Body of pancreas (tissue), 4 donors: ENCODE data around the gene AGTRAP. TPM values are rescaled to one million over a fixed set of nuclear protein-coding genes. Genes with fewer than 3 reads are reported as not detected.

Source experiments
- ATAC-seq: fragments of 150-250 bp; one replicate; pipeline ENCODE4 v1.9.1; 2016
- DNase-seq, 4 donors: peaks; one replicate each; pipeline ENCODE4 v3.0.0-alpha.2; 2019
- H3K27ac ChIP-seq, 4 donors: fragments of 200-600 bp; sonication (generic); 1 replicate in 3 of 4; 2 replicates in 1 of 4; pipeline versions ENCODE4 v1.5.1 to v1.6.1; 2016 to 2019; ENCODE audit warnings: mild to moderate bottlenecking in 1 of 4, mixed read lengths in 1 of 4, moderate library complexity in 1 of 4
- H3K27me3 ChIP-seq, 2 donors: fragments of 200-600 bp; sonication (generic); one replicate each; pipeline ENCODE4 v1.6.0; 2016; ENCODE audit warnings: mild to moderate bottlenecking in 1 of 2
- H3K36me3 ChIP-seq, 2 donors: fragments of 200-600 bp; sonication (generic); replicated peaks in 1 of 2; 2 replicates each; pipeline ENCODE4 v1.5.1; 2016; ENCODE audit warnings: low read depth in 2 of 2; ENCODE audit not compliant: insufficient read depth in 1 of 2
- H3K4me1 ChIP-seq: fragments of 200-600 bp; sonication (generic); one replicate; pipeline ENCODE4 v1.6.0; 2016
- H3K4me3 ChIP-seq, 2 donors: fragments of 200-600 bp; sonication (generic); 1 replicate in 1 of 2; 2 replicates in 1 of 2; pipeline ENCODE4 v1.5.1; 2016 to 2019
- H3K9me3 ChIP-seq, 3 donors: fragments of 200-600 bp; sonication (generic); 1 replicate in 2 of 3; 2 replicates in 1 of 3; pipeline ENCODE4 v1.5.1; 2016
- POLR2A ChIP-seq, 3 donors: fragments of 450-650 bp; IDR thresholded peaks; one replicate each; pipeline ENCODE4 v1.6.1; 2016; ENCODE audit warnings: antibody characterized with exemption in 3 of 3, mild to moderate bottlenecking in 2 of 3
- WGBS, 2 donors: methylation state at CpG; one replicate each; pipeline ENCODE4 v1.1.5; 2017; 5-methylcytosine and 5-hydroxymethylcytosine counted together
- intact Hi-C: fragments of 100-400 bp; cut with DNase I; formaldehyde crosslinking; loops from one replicate; pipeline ENCODE4 v1.15.1; 2023
- total RNA-seq, 2 donors: library from RNA; depleted of rRNA; stranded (reverse); fragments of >200 nt; gene quantifications; one replicate each; pipeline ENCODE4 v1.1.0, GENCODE V29; 2016
- TF ChIP-seq, protein P1 (sequence below), 7 experiments: fragments of 450-650 bp in 4 of 7; fragments of 200-600 bp in 3 of 7; sonication (generic) in 3 of 7; IDR thresholded peaks; one replicate each; pipeline ENCODE4 v1.5.1; 2016 to 2019; ENCODE audit warnings: antibody characterized with exemption in 7 of 7

AGTRAP gene
- total RNA-seq, 2 donors from 2014 or later: 16.8 to 24.6 TPM

- no peak for ATAC-seq
- DNase-seq: no peak
- no peaks in the 10 kb centered on the region for H3K9me3 ChIP-seq
- 37 to 64% methylated on average over 4 to 8 of the region's 8 CpGs for WGBS, 2 donors
- TF ChIP-seq, protein P1, sequence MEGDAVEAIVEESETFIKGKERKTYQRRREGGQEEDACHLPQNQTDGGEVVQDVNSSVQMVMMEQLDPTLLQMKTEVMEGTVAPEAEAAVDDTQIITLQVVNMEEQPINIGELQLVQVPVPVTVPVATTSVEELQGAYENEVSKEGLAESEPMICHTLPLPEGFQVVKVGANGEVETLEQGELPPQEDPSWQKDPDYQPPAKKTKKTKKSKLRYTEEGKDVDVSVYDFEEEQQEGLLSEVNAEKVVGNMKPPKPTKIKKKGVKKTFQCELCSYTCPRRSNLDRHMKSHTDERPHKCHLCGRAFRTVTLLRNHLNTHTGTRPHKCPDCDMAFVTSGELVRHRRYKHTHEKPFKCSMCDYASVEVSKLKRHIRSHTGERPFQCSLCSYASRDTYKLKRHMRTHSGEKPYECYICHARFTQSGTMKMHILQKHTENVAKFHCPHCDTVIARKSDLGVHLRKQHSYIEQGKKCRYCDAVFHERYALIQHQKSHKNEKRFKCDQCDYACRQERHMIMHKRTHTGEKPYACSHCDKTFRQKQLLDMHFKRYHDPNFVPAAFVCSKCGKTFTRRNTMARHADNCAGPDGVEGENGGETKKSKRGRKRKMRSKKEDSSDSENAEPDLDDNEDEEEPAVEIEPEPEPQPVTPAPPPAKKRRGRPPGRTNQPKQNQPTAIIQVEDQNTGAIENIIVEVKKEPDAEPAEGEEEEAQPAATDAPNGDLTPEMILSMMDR (IDR thresholded peaks at IDR 0.05): no peak
- no peak for TF ChIP-seq POLR2A (IDR thresholded peaks at IDR 0.05)
- H3K36me3 ChIP-seq: no peaks in the 10 kb centered on the region
- H3K27me3 ChIP-seq: peaks cover 0 to 6% of the 10 kb centered on the region in 2 donors
- H3K27ac ChIP-seq: no peak overlapping the region
- no peaks in the 10 kb centered on the region for H3K4me1 ChIP-seq
- no peak overlapping the region for H3K4me3 ChIP-seq
- intact Hi-C loops: no loop called here
Observed at GRCh38 chr1:11697188-11697892, 38.6 kb upstream of the AGTRAP start.

DNA sequence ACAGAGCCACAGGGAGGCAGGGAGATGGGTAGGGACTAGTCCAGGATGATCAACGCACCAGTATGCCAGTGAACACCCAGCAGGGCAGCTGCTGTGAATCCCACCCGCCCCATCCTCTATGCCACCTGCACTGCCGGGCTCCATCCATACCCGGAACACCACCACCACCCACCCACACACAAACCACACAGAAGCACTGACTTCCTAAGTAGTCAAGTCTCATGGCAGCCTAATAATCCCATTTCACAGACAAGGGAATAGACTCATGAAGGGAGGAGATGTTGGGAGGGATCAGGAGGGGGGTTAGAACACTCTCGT lies 38.1 kb upstream of the AGTRAP start:
- 67 to 79% methylated on average over 2 to 5 of the region's 5 CpGs for WGBS, 2 donors
- H3K4me3 ChIP-seq: no peak overlapping the region
- H3K4me1 ChIP-seq: no peaks in the 10 kb centered on the region
- H3K27me3 ChIP-seq: peaks cover 0 to 6% of the 10 kb centered on the region in 2 donors
- DNase-seq (no peak), ATAC-seq (no peak)
- no peaks in the 10 kb centered on the region for H3K36me3 ChIP-seq
- TF ChIP-seq, protein P1 (IDR thresholded peaks at IDR 0.05): no peak
- no peak for TF ChIP-seq POLR2A (IDR thresholded peaks at IDR 0.05)
- no peak overlapping the region for H3K27ac ChIP-seq
- H3K9me3 ChIP-seq: no peaks in the 10 kb centered on the region
- intact Hi-C loops: no loop called here

- no peak overlapping the region for H3K27ac ChIP-seq
- intact Hi-C loops: no loop called here
- WGBS, 2 donors: 44 to 51% methylated on average over 25 to 34 of the region's 34 CpGs
- no peaks in the 10 kb centered on the region for H3K36me3 ChIP-seq
- no peak for ATAC-seq
- TF ChIP-seq POLR2A (IDR thresholded peaks at IDR 0.05): no peak
- TF ChIP-seq, protein P1 (IDR thresholded peaks at IDR 0.05): no peak
- peaks cover 0 to 6% of the 10 kb centered on the region in 2 donors for H3K27me3 ChIP-seq
- H3K9me3 ChIP-seq: no peaks in the 10 kb centered on the region
- H3K4me3 ChIP-seq: no peak overlapping the region
- no peak for DNase-seq
- H3K4me1 ChIP-seq: no peaks in the 10 kb centered on the region
Observed at GRCh38 chr1:11700601-11701467, 35.1 kb upstream of the AGTRAP start.

- no peak for TF ChIP-seq POLR2A (IDR thresholded peaks at IDR 0.05)
- TF ChIP-seq, protein P1 (IDR thresholded peaks at IDR 0.05): no peak
- peaks cover 0 to 6% of the 10 kb centered on the region in 2 donors for H3K27me3 ChIP-seq
- 39 to 48% methylated on average over 6 to 15 of the region's 15 CpGs for WGBS, 2 donors
- no peaks in the 10 kb centered on the region for H3K36me3 ChIP-seq
- H3K9me3 ChIP-seq: no peaks in the 10 kb centered on the region
- no peak overlapping the region for H3K4me3 ChIP-seq
- intact Hi-C loops: no loop called here
- ATAC-seq: no peak
- H3K4me1 ChIP-seq: no peaks in the 10 kb centered on the region
- H3K27ac ChIP-seq: no peak overlapping the region
- no peak for DNase-seq
Observed at GRCh38 chr1:11701551-11701961, 34.4 kb upstream of the AGTRAP start.
